GM21381 (cell line): ENCODE data around the gene NKX1-1.
"Not testable (repeated sequence)": the region's sequence is repeated elsewhere in the genome, so short reads cannot be mapped to it uniquely, and the experiment has no call there.

Experiments used
- ATAC-seq: cut with Tn5 transposase; IDR thresholded peaks from one replicate; pipeline ENCODE4 v1.9.1; 2021; ENCODE audit warnings: mild to moderate bottlenecking, moderate library complexity; ENCODE audit not compliant: unreplicated experiment

NKX1-1 gene

DNA sequence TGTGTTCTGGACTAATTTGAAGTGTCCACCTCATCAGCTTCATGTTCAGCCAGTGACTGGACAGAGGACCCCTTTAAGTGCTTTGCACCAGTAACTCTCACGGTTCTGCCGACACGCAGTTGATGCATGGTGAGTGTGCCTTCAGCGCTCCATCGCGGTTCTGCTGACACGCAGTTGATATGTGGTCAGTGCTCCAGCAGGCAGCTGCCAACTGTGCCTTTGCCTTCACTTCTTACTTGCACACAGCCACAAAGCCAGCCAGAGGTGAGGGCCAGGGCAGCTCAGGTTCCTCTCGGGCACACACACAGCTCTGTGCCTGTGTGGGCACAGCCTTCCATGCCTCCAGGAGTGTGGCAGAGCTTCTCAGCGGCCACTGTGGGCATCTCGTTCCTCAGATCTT, 12.4 kb downstream of the NKX1-1 start:
- ATAC-seq = no peak

DNA sequence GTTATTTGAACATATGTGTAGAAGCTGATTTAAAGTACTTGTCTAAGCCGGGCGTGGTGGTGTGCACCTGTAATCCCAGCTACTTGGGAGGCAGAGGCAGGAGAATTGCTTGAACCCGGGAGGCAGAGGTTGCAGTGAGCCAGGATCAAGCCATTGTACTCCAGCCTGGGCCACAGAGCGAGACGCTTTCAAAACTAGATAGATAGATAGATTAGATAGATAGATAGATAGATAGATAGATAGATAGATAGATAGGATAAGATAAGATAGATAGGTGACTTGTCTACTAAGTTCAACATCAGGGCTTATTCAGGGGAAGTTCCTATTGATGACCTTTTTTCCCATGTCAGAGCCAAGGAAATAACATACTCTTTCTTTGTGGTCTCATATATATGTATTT, 12.9 kb downstream of the NKX1-1 start:
- ATAC-seq = not testable (repeated sequence)

DNA sequence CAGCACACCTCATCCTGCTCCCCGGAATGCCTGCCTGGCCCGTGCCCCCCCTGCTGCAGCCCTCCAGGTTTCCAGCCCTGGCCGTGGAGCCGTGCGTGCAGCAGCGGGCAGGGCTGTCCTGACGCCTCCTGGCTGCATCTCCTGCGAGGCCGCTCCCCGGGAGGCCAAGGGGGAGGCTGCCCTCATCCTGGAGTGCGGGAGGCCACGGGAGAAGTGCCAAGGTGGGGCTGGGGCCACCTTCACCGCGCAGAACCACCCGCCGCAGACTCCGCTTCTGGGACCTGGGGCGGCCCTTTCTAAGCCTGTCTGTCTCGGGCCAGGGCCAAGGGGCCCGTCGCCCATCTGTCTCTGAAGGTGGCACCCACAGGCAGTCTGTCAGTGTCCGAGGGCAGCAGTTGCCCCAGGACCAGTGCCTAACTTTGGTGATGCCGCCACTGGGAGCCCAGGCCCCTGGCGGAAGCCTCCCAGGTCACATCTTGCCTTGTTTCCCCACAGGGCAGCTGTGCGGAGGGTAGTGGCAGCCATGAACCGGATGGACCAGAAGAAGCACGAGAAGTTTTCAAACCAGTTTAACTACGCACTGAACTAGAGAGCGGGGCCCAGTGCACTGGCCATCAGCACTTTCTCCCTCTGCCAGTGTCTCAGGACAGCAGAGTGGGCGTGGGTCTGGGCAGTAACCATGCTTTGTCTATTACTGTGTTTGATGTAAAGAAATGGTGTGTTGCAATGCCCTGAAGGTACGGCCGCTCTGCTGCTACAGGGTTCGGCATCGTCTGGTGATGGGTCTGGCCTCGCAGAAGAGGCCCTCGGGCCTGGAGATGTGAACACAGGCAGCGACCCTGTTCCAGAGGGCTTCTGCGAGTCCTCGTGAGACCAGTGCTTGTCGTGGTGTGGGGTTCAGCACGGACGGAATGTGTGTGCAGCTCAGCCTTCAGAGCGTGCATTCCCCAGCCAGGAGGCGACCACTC, 20.6 kb downstream of the NKX1-1 start:
- ATAC-seq = no peak

DNA sequence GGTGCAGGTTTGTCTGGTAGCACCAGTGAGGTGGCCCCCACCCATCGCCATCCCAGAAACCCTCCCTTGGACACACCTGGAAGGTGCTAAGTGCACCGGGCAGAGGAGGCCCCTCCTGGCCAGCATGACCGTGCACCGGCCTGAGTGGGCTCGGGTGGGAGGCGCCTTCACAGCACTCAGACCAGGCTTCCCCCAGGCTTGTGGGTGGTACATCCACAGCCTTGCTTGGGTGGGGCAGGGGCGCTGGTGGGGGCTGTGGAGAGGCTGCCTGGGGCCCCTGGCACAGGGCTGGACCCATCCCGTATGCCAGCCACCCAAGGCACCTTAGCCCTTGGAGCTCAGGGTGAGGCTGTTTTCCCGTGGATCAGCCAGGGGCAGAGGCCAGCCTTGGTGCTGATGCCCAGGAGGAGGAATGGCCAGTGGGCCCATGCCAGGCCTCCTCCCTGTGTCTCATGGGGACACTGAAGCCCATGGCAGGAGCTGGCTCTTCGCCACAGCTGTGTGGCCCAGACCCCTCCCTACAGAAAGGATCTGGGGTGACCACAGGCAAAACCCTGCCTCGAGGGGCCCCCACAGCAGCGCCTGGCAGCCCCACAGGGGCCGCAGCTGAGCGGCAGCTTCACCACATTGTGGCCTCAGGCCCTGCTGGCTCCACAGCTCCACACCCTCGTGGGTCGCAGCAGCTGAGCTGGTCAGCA, 21.4 kb downstream of the NKX1-1 start:
- no peak for ATAC-seq

DNA sequence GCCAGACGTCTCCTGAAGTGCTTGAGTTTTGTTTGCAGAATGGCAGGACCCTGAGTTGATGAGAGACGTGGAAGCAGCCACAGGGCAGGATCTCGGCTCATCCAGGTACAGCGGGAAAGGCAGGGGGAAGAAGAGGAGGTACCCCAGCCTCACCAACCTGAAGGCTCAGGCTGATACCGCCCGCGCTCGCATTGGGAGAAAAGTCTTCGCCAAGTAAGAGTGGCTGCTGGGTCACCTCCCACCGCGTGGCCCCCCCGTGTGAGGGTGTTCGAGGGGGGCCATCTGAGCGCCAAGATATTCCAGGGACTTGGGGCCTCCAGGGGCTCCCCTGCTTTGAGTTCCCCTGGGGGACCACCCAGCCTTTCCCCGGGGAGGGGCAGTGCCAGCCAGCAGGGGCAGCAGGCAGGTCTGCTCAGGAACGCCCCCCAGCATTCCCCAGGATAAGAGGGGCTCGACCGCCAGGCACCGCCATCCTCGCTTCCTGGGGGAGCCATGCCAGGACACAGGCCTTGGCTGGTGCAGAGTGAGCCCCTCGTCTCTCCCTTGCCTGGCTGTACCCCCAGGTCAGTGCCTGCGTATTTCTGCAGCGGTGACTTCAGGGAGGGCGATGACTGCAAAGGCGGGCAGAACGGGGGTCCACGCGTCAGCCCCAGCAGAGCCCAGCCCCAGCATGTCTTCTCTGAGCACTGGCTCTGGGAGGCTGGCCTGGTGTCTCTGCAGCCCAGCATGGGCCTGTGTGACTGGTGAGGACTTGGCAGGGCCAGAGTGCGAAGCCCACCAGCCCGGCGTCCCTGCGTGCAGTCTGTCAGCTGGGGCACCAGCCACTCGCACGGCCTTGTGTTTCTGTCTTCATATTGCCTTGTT, 22.3 kb downstream of the NKX1-1 start:
- no peak for ATAC-seq

DNA sequence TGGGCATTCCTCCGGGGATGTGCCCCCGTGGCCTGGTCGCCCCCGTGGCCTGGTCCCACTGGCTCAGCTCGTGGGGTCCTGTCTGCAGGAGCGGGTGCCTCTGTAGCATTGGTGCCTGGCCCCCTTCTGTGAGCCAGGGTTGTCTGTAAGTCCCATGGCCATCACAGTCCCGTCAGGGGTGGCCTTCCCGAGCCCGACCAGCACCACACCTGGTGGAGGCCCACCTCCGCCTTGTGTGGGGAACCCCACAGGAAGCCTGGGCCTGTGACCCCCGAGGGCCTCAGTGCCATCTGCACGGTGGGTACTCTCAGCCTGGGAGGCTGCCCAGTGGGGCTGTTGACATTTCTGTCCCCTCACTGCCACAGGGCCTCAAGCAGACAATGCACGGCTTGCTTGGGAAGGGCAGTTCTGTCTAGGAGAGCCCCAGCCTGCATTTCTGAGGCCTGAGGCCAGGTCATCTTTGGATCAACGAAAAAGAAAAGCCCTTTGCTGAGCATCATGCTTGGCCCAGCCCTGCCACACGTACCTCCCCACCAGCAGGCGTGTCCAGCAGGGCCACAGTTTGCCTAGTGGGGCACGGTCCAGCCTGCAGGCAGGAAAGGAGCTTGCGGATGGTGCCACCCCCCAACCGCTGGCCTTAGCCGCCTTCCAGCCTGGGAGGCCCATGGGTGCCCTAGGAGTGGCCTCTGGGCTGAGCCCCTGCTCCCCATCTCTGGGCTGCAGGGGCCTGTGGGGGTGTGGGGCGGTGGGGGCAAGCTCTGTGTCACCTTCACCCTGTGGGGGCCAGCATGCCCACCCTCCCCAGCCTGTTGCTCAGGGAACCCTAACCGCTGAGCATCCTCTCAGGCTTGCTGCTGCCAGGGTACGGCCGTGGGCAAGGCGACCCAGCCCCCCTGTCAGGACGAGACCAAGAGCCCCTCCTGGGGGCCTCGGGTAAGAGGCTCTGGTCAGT, 23.2 kb downstream of the NKX1-1 start:
- ATAC-seq = no peak

GRCh38 chr4:1381944-1382541, 24.2 kb downstream of the NKX1-1 start:
- no peak for ATAC-seq

DNA sequence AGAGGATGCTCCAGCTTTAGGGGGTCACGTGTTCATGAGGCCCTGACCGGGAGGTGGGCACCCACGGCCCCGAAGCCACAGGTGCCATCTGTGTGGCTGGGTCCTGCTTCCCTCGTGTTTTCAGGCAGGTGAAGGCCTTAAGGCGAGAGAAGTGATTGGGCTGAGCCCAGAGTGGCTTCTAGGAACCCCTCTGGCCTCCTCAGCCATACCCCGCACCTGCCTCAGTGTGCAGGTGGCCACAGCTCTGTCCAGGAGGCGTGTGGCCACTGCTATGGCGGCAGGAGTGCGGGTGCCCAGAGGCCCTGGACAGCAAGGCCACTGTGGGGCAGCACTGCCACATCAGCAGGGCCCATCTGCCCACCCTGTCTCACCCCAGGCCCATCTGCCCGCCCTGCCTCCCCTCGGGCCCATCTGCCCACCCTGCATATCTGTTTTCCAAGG, 25.0 kb downstream of the NKX1-1 start:
- no peak for ATAC-seq

GRCh38 chr4:1380368-1381151, 25.7 kb downstream of the NKX1-1 start:
- ATAC-seq = no peak

GRCh38 chr4:1379801-1380331, 26.4 kb downstream of the NKX1-1 start:
- ATAC-seq = no peak

GRCh38 chr4:1379351-1379781, 26.9 kb downstream of the NKX1-1 start:
- ATAC-seq = no peak

DNA sequence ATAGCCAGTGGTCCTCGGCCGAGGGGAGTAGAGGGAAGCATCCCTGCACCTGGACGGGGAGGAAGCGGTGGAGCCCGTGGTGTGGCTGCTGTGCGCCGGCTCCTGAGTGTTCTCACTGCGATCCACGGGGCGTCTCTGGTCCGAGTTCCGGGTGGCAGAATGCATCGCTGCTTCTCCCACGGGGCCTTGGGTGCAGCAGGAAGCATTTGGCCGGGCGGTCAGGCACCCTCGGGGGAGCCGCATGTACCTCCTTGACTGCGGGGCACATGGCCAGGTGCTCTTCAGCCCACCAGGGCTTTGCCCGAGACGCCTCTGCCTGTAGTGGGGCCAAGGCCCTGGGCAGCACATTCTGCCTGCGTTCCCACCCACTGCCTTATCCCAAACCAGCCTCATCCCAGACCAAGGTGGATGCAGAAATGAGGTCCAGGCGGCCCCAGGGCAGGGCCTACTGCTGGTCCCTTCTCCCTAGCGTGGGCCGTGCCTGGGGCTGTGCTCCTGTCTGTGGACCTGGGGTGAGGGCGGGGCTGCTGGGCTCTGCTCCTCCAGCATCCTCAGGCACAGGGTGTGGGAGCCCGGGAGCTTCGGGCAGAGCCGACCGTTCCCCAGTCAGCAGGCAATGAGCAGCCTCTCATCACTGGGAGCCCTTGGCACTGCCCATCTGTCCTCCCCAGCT, 27.5 kb downstream of the NKX1-1 start:
- ATAC-seq = no peak

- ATAC-seq = no peak
Observed at GRCh38 chr4:1377606-1378261, 28.5 kb downstream of the NKX1-1 start.

GRCh38 chr4:1376841-1377605, 29.2 kb downstream of the NKX1-1 start:
- ATAC-seq = no peak

GRCh38 chr4:1376391-1376840, 29.8 kb downstream of the NKX1-1 start:
- ATAC-seq = no peak

GRCh38 chr4:1375761-1376322, 30.4 kb downstream of the NKX1-1 start:
- no peak for ATAC-seq
